Activated effector memory CD4-positive, alpha-beta T cell treated with anti-CD3 and anti-CD28 coated beads, Interleukin-2, amount 50 U/mL, for 16 hours (primary cell): ENCODE data around the gene SERINC5.

Experiments
- DNase-seq: peaks from one replicate; pipeline ENCODE4 v3.0.0-alpha.2; 2020

The SERINC5 gene

GRCh38 chr5:80091792-80092192 is 164.1 kb downstream of the SERINC5 start:
- peak; percentile 64 for DNase-seq

GRCh38 chr5:80090884-80091166 is 165.0 kb downstream of the SERINC5 start:
- no peak for DNase-seq

- DNase-seq, result peak; percentile 65
These were observed 172.6 kb downstream of the SERINC5 start for GRCh38 chr5:80083101-80083890.

- peak; percentile 82 for DNase-seq
These were observed 173.1 kb downstream of the SERINC5 start for GRCh38 chr5:80082731-80083100.

- DNase-seq, result no peak
These were observed 173.6 kb downstream of the SERINC5 start for GRCh38 chr5:80082281-80082680.

- no peak for DNase-seq
These were observed 176.9 kb downstream of the SERINC5 start for GRCh38 chr5:80078921-80079320.

GRCh38 chr5:80077051-80077714 is 178.7 kb downstream of the SERINC5 start:
- DNase-seq, result no peak

- DNase-seq, result no peak
These were observed 179.5 kb downstream of the SERINC5 start for GRCh38 chr5:80076131-80077050.

- no peak for DNase-seq
These were observed 183.5 kb downstream of the SERINC5 start for GRCh38 chr5:80072103-80073073.

GRCh38 chr5:80071510-80072021 is 184.3 kb downstream of the SERINC5 start:
- DNase-seq, result no peak

- DNase-seq, result no peak
These were observed 185.4 kb downstream of the SERINC5 start for GRCh38 chr5:80070338-80071056.

- DNase-seq, result no peak
These were observed 185.9 kb downstream of the SERINC5 start for GRCh38 chr5:80069918-80070318.

GRCh38 chr5:80069251-80069800 is 186.5 kb downstream of the SERINC5 start:
- DNase-seq, result no peak

GRCh38 chr5:80068775-80069174 is 187.1 kb downstream of the SERINC5 start:
- no peak for DNase-seq

GRCh38 chr5:80068246-80068636 is 187.6 kb downstream of the SERINC5 start:
- DNase-seq, result no peak

- no peak for DNase-seq
These were observed 188.2 kb downstream of the SERINC5 start for GRCh38 chr5:80067531-80068245.

- no peak for DNase-seq
These were observed 188.8 kb downstream of the SERINC5 start for GRCh38 chr5:80067016-80067415.

- DNase-seq, result no peak
These were observed 191.7 kb downstream of the SERINC5 start for GRCh38 chr5:80064124-80064523.
